ENCODE data around the gene DAB2IP. TPM values are rescaled to one million over a fixed set of nuclear protein-coding genes. Genes with fewer than 3 reads are reported as not detected.

DAB2IP gene
- total RNA-seq, 2 donors from 2014 or later, result 51.6 to 83.2 TPM

DNA sequence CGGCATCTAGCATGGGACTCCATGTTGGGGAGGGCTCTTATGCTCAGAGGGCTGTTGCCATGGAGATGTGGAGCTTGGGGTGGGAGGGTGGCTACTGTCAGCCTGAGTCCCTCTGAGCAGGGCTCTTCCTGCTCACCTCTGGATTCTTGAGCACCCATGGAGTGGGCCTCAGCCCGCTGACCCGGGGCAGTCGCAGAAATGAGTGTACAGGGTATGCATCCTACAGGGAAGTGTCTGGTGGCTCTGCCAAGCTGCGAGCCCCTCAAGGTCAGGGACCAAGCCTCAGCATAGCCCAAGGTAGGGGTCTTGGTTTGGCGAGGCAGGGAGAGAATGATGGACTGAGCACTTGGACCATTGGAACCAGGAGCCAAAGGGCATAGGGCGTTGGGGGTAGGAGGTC, 104.1 kb downstream of the DAB2IP start:
- TF ChIP-seq POLR2AphosphoS5 (IDR thresholded peaks at IDR 0.05), result no peak
- no peak for TF ChIP-seq CTCF (IDR thresholded peaks at IDR 0.05)
- no peak for TF ChIP-seq POLR2A (IDR thresholded peaks at IDR 0.05)
- no peak for DNase-seq (ENCODE audit: low spot score)
- no peaks in the 10 kb centered on the region for H3K9me3 ChIP-seq
- intact Hi-C loops (cut with DNase I), result no loop called here
- no peaks in the 10 kb centered on the region for H3K36me3 ChIP-seq
- H3K4me1 ChIP-seq (replicated peaks), result peaks cover 5% of the 10 kb centered on the region
- H3K27me3 ChIP-seq (replicated peaks; ENCODE audit: insufficient read depth), result no peaks in the 10 kb centered on the region
- no peak overlapping the region for H3K4me3 ChIP-seq
- H3K27ac ChIP-seq, result no peak overlapping the region
- WGBS, result 91% methylated on average over 7 of the region's 7 CpGs

DNA sequence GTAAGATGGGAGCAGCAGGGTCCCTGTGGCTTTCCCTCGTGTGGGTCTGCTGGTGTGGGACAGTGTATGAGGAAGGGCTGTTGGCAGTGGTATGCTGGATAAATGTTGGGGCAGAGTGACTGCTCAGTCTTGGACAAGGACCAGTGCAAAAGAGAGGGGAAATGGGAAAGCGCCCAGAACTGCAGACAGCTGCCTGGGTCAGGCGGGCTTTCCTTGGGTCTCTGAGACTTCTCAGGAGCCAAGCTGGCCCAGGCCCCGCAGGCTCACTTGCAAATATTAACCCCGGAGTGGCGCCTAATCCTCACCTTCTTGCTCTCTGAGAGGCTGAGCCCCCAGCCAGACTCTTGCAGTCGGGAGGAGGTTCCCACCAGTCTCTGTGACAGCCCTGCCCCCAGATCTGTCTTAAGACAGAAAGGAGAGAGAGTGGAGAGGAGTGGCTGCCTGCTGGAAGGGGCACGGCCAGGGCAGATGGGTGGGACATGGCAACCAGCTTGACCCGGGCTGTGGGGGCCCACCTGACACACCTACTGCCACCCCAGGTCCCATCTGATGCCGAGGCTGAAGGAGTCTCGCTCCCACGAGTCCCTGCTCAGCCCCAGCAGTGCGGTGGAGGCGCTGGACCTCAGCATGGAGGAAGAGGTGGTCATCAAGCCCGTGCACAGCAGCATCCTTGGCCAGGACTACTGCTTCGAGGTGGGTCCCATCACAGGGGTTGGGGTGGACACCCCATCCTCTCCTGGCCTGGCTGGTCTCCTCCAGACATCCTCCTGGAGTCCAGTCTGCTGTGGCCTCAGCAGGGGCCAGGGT, 105.2 kb downstream of the DAB2IP start:
- Histone ChIP-seq H3K4me3 (no peak overlapping the region), H3K27me3 (replicated peaks; ENCODE audit: insufficient read depth) (no peaks in the 10 kb centered on the region), H3K27ac (no peak overlapping the region), H3K36me3 (no peaks in the 10 kb centered on the region), H3K9me3 (no peaks in the 10 kb centered on the region), H3K4me1 (replicated peaks) (peaks cover 5% of the 10 kb centered on the region)
- TF ChIP-seq CTCF (IDR thresholded peaks at IDR 0.05) (no peak), POLR2AphosphoS5 (IDR thresholded peaks at IDR 0.05) (no peak), POLR2A (IDR thresholded peaks at IDR 0.05) (no peak)
- WGBS, result 53% methylated on average over 16 of the region's 16 CpGs
- no peak for DNase-seq (ENCODE audit: low spot score)
- intact Hi-C loops (cut with DNase I), result no loop called here

- intact Hi-C loops (cut with DNase I), result no loop called here
- Histone ChIP-seq H3K9me3 (no peaks in the 10 kb centered on the region), H3K4me3 (no peak overlapping the region), H3K4me1 (replicated peaks) (peaks cover 3% of the 10 kb centered on the region), H3K36me3 (no peaks in the 10 kb centered on the region), H3K27ac (no peak overlapping the region), H3K27me3 (replicated peaks; ENCODE audit: insufficient read depth) (no peaks in the 10 kb centered on the region)
- WGBS, result 70% methylated on average over 1 of the region's 1 CpG
- DNase-seq (ENCODE audit: low spot score), result no peak
- TF ChIP-seq POLR2AphosphoS5 (IDR thresholded peaks at IDR 0.05) (no peak), POLR2A (IDR thresholded peaks at IDR 0.05) (no peak), CTCF (IDR thresholded peaks at IDR 0.05) (no peak)
Observed at GRCh38 chr9:121757281-121757585, 105.8 kb downstream of the DAB2IP start.

DNA sequence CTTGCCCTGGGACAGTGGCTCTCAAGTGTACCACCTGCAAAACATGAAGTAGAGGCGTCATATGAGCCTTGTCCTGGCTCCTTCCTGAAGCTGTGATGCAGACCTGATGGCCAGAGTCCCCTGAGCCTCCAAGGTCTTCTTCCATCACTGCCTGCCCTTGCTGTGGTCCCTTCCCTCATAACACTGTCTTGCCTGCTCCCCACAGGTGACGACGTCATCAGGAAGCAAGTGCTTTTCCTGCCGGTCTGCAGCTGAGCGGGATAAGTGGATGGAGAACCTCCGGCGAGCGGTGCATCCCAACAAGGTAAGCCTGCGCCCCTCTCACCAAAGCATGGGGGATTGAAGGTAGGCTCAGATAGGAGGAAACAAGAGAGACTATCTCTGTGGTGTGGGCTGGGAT, 107.3 kb downstream of the DAB2IP start:
- no peak overlapping the region for H3K4me3 ChIP-seq
- intact Hi-C loops (cut with DNase I), result no loop called here
- no peaks in the 10 kb centered on the region for H3K4me1 ChIP-seq (replicated peaks)
- no peaks in the 10 kb centered on the region for H3K36me3 ChIP-seq
- WGBS, result 90% methylated on average over 9 of the region's 9 CpGs
- TF ChIP-seq POLR2A (IDR thresholded peaks at IDR 0.05), result no peak
- no peak for TF ChIP-seq POLR2AphosphoS5 (IDR thresholded peaks at IDR 0.05)
- no peak for TF ChIP-seq CTCF (IDR thresholded peaks at IDR 0.05)
- no peak overlapping the region for H3K27ac ChIP-seq
- no peaks in the 10 kb centered on the region for H3K9me3 ChIP-seq
- DNase-seq (ENCODE audit: low spot score), result no peak
- H3K27me3 ChIP-seq (replicated peaks; ENCODE audit: insufficient read depth), result no peaks in the 10 kb centered on the region

DNA sequence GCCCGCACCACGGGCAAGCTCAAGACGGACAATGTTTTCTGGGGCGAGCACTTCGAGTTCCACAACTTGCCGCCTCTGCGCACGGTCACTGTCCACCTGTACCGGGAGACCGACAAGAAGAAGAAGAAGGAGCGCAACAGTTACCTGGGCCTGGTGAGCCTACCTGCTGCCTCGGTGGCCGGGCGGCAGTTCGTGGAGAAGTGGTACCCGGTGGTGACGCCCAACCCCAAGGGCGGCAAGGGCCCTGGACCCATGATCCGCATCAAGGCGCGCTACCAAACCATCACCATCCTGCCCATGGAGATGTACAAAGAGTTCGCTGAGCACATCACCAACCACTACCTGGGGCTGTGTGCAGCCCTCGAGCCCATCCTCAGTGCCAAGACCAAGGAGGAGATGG, 108.6 kb downstream of the DAB2IP start:
- Histone ChIP-seq H3K27ac (no peak overlapping the region), H3K4me3 (no peak overlapping the region), H3K27me3 (replicated peaks; ENCODE audit: insufficient read depth) (no peaks in the 10 kb centered on the region), H3K9me3 (no peaks in the 10 kb centered on the region), H3K36me3 (no peaks in the 10 kb centered on the region), H3K4me1 (replicated peaks) (no peaks in the 10 kb centered on the region)
- no peak for DNase-seq (ENCODE audit: low spot score)
- TF ChIP-seq POLR2AphosphoS5 (IDR thresholded peaks at IDR 0.05) (no peak), POLR2A (IDR thresholded peaks at IDR 0.05) (no peak), CTCF (IDR thresholded peaks at IDR 0.05) (no peak)
- 95% methylated on average over 23 of the region's 23 CpGs for WGBS
- intact Hi-C loops (cut with DNase I), result no loop called here

Measured in prostate gland (tissue), 2 donors.